GM12801 (cell line): Measurements from ENCODE around the gene BMI1.

Source experiments
- TF ChIP-seq, protein P1 (sequence below): IDR thresholded peaks from one replicate; pipeline ENCODE4 v1.5.1; 2011; ENCODE audit warnings: control low read depth; ENCODE audit not compliant: insufficient read length; ENCODE audit errors: extremely low read depth

BMI1 gene

DNA sequence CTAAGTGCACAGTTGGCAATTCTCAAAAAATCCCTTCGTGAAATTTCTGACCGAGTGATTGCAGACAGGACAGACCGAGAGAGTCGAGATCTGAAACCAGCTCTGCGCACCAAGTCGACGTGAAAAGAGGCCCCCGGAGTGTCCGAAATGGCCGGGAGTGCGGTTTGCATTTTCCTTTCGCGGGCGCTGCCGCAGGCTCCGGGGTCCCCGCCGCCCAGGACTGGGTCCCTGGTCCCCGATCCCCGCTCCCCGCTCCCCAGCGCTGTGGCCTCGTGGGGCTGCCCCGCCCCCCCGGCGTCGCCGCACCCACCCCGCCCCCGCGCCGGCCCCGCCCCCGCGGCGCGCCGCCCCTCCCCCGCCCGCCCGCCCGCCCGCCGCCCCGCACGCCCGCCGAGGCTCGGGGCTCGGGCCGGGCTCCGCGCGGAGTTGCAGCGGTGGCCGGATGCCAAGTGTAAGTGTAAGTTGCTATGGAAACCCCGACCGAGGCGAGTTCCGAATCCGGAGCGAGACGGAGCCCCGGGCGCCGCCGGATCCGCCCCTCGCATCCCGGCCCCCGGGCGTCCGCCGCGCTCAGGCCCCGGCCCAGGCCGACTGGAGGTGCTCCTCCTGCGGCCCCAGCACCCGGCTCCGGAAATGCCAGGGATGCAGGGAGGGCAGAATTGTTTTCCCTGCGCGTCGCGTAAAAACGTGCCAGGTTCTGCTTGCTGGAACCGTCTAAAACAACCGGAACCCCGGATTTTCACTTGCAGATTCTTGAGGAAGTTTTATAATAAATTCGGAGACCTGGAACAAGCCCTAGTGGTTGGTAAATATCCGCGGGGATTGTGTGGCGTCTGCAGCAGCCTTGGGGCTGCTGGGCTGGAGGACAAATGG lies 4.6 kb downstream of the BMI1 start:
- TF ChIP-seq, protein P1, sequence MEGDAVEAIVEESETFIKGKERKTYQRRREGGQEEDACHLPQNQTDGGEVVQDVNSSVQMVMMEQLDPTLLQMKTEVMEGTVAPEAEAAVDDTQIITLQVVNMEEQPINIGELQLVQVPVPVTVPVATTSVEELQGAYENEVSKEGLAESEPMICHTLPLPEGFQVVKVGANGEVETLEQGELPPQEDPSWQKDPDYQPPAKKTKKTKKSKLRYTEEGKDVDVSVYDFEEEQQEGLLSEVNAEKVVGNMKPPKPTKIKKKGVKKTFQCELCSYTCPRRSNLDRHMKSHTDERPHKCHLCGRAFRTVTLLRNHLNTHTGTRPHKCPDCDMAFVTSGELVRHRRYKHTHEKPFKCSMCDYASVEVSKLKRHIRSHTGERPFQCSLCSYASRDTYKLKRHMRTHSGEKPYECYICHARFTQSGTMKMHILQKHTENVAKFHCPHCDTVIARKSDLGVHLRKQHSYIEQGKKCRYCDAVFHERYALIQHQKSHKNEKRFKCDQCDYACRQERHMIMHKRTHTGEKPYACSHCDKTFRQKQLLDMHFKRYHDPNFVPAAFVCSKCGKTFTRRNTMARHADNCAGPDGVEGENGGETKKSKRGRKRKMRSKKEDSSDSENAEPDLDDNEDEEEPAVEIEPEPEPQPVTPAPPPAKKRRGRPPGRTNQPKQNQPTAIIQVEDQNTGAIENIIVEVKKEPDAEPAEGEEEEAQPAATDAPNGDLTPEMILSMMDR, result no peak

DNA sequence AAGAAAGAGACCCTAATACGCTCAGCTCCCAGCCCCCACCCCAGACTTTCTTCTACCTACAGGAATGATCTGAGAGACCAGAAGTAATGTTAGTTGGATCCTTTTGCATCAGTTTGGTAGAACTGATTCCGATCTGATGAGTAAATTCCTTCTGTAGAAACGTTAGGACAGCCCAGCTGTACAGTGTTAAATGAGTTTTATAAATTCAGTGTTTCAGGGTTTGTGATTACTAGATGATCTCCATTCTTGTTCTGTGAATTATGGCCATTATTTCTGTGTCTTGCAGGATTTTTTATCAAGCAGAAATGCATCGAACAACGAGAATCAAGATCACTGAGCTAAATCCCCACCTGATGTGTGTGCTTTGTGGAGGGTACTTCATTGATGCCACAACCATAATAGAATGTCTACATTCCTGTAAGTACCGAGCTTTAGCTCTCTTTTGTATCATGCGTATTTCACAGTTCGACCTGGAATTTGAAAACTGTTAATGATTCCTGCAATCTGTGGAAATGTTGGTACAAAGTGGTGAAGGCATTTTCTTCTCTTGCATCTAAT lies 5.3 kb downstream of the BMI1 start:
- TF ChIP-seq, protein P1, result no peak

DNA sequence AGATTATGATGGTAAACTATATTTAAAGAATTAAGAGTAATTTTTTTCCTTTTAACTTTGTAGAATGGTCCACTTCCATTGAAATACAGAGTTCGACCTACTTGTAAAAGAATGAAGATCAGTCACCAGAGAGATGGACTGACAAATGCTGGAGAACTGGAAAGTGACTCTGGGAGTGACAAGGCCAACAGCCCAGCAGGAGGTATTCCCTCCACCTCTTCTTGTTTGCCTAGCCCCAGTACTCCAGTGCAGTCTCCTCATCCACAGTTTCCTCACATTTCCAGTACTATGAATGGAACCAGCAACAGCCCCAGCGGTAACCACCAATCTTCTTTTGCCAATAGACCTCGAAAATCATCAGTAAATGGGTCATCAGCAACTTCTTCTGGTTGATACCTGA lies 8.3 kb downstream of the BMI1 start:
- TF ChIP-seq, protein P1, result no peak

DNA sequence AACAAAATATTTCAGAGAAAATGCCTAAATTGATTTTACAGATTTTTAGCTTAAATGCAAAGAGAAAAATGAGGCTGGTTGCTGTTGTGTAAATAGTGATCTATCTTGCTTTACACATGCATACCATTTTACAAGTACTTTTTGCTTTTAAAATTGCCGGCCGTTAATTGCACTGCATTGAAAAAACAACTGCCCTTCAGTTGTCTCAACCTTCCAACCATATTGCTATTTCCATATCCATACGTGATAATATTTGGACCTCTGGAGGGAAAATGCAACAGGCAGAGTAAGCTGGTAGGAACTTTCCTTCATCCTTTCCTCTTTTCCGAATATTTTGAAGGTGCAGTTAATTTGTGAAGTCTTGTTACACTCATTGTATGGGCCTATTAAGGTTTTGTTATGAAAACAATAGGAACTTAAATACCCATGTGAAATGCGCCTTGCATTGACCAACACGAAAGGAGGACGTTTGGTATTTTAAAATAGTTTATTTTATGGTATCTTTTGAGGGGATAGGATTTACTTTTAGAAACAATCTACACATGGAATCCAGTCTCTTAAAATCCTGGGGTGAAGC lies 11.3 kb downstream of the BMI1 start:
- TF ChIP-seq, protein P1, result no peak

DNA sequence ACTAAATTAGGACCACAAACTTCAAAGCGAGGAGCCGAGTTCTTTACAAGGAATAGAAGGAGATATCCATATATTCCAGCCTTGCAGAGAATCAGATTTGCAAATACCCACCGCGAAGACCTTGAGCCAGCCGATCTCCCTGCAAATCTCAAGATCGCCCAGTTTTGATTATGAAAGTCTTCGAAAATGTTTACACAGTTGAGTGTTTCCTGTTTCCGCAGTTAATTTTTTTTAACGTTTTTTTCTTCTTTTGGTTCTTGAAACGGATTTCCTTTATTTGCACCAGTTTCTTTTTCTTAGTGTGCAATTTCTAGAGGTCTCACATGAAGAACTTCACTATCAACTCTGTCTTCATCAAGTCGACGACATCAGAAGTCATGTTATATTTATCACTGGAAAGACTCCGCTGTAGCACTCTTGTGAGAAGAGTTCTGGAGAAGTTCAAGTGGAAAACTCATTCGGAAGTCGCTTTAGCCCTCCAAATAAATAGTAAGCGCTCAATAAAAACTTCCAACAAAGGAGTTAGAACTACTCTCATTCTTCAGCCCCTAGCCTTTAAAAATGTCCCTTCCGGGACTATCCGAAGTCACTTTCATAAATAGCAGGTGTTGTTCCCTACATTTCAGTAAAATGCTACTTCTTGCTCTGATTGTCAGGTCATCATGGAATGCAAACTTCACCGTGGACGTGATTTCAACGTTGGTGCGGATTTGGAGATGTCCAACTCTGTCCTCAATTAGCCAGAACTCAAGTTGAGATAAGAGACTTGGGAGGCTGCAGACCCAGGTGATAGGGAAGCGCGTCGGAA lies 12.5 kb downstream of the BMI1 start:
- TF ChIP-seq, protein P1, result no peak

DNA sequence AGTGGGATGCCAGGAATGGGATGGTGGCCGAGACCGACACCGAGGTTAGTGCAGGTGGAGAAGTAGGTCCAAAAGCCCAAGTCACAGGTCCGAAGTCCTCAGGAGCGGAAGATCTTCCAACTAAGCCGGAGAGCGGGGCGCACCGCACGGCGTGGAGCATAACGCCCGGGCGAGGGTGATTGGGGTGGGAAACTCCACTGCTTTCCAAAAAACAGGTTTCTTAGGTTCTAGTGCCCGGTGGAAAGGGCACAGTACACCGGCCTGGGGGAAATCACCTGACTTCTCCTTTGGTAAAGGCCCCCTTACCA lies 13.0 kb downstream of the BMI1 start:
- TF ChIP-seq, protein P1, result no peak

DNA sequence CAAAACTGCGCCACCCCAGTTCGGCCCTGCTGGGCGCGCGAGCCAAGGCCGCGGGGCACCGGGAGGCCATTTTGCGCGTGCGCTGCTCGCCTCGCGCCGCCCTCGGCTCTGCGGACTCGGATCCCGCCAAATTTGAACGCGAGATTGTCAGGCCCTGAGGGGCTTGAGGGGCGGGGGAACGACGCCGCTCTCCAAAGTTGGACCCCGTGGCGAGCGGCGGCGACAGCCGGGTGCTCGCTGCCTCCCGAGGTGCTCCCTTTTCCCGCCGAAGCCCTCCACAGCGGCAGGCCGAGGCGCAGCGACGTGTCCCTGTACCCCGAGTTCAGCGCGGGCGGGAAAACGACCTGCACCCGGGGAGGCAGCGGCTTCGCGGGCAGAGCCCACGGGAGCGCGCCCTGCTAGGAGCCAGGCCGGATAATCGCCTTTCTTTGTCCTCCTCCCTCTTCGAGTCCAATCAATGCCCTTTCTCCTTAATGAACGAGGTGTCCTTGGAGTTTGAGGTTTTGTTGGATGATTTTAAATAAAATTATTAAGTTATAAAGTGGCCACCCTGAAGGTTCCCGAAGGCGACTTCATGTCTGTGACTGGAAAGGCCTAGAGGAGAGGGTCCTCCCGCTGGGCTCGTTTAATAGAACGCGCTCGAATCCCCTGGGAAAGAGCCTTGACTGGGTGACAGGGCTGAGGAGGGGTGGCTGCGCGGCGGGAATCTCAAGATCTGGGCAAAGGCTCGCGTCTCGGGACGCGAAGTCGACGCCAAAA lies 13.7 kb downstream of the BMI1 start:
- TF ChIP-seq, protein P1, result no peak
